K562 (cell line): ENCODE measurements around the gene TTC13. TPM values are rescaled to one million over a fixed set of nuclear protein-coding genes. Genes with fewer than 3 reads are reported as not detected.
A peak's percentile ranks its signal among the peaks of the same experiment; 100 is the strongest.

Source experiments
- ATAC-seq: fragments of 200-7000 bp; cut with Tn5 transposase; 3 replicates; pipeline ENCODE4 v1.9.1; 2020; ENCODE audit warnings: moderate library complexity
- BruUV-seq: library from RNA; stranded (reverse); fragments of 400-500 nt; replicated peaks from 2 replicates; lab custom pipeline; 2021; lab: Mats Ljungman, UMichigan
- CTCF ChIA-PET: fragments of 300-600 bp; formaldehyde crosslinking; extraction: SDS; loops from one replicate; lab custom pipeline; 2021; ENCODE audit warnings: low intra/inter-chr PET ratio; lab: Yijun Ruan, JAX
- POLR2A ChIA-PET: fragments of 300-600, 350-650 bp; sonication (Branson Sonifier 250); formaldehyde crosslinking; extraction: SDS; loops from one replicate; lab custom pipeline; 2021; ENCODE audit warnings: antibody characterized with exemption, inconsistent platforms; lab: Yijun Ruan, JAX
- DNase-seq, 4 experiments: peaks; one replicate each; pipeline versions ENCODE4 v3.0.0 to v3.0.0-alpha.2; 2011 to 2018; ENCODE audit warnings: low spot score in 3 of 4, mixed read lengths in 3 of 4; ENCODE audit errors: extremely low read depth in 1 of 4
- FAIRE-seq: peaks from 2 replicates; lab custom pipeline; 2011; peaks lifted over from hg19 to GRCh38; lab: Jason Lieb, UNC
- H2AFZ ChIP-seq: 2 replicates; pipeline ENCODE4 v1.6.0; 2011; ENCODE audit warnings: low read depth, low read length, control low read depth, inconsistent platforms
- H3K27ac ChIP-seq: fragments of 200-600 bp; 3 replicates; pipeline ENCODE4 v1.8.0; 2011; ENCODE audit warnings: low read depth, mild to moderate bottlenecking, control low read depth, inconsistent platforms, low read length, moderate library complexity, mixed read lengths; ENCODE audit errors: extremely low read depth
- H3K27me3 ChIP-seq, 2 experiments: fragments of 300-600 bp in 1 of 2; 2 replicates in 1 of 2; 3 replicates in 1 of 2; pipeline versions ENCODE4 v1.6.0 to v1.8.0; 2011; ENCODE audit warnings: inconsistent platforms in 2 of 2, low read length in 2 of 2, mild to moderate bottlenecking in 1 of 2, mixed read lengths in 1 of 2, moderate library complexity in 1 of 2; ENCODE audit not compliant: control insufficient read depth in 2 of 2, insufficient read depth in 2 of 2
- H3K36me3 ChIP-seq: fragments of 300-600 bp; 3 replicates; pipeline ENCODE4 v1.8.0; 2011; ENCODE audit warnings: mild to moderate bottlenecking, low read length, inconsistent platforms; ENCODE audit not compliant: control insufficient read depth, insufficient read depth
- H3K4me1 ChIP-seq, 2 experiments: fragments of 200-600 bp in 1 of 2; replicated peaks in 1 of 2; 2 replicates in 1 of 2; 3 replicates in 1 of 2; pipeline versions ENCODE4 v1.5.1 to v1.8.0; 2011; ENCODE audit warnings: inconsistent platforms in 2 of 2, low read length in 2 of 2, mild to moderate bottlenecking in 1 of 2, mixed read lengths in 1 of 2, moderate library complexity in 1 of 2; ENCODE audit not compliant: control insufficient read depth in 2 of 2, insufficient read depth in 2 of 2
- H3K4me2 ChIP-seq: 2 replicates; pipeline ENCODE4 v1.6.1; 2011; ENCODE audit warnings: low read length, control low read depth, inconsistent platforms, mixed read lengths; ENCODE audit not compliant: insufficient read depth
- H3K4me3 ChIP-seq: fragments of 200-600 bp; sonication (generic), shearing (Covaris generic); 2 replicates; pipeline ENCODE4 v1.5.1; 2016; ENCODE audit warnings: control low read depth, inconsistent platforms
- H3K79me2 ChIP-seq: fragments of 200-600 bp; 3 replicates; pipeline ENCODE4 v1.8.0; 2011; ENCODE audit warnings: low read length, inconsistent platforms; ENCODE audit not compliant: control insufficient read depth, insufficient read depth
- H3K9ac ChIP-seq, 2 experiments: 2 replicates each; pipeline versions ENCODE4 v1.6.0 to v1.6.1; 2011; ENCODE audit warnings: low read depth in 2 of 2, low read length in 2 of 2, control low read depth in 1 of 2, inconsistent platforms in 1 of 2, mild to moderate bottlenecking in 1 of 2, mixed read lengths in 1 of 2; ENCODE audit not compliant: insufficient read depth in 1 of 2
- H3K9me1 ChIP-seq: one replicate; pipeline ENCODE4 v1.6.0; 2011; ENCODE audit warnings: inconsistent platforms, mild to moderate bottlenecking, low read length, moderate library complexity; ENCODE audit not compliant: control insufficient read depth, insufficient read depth
- H3K9me3 ChIP-seq: replicated peaks from 2 replicates; pipeline ENCODE4 v1.5.1; 2011; ENCODE audit warnings: low read depth, low read length, inconsistent platforms; ENCODE audit not compliant: control insufficient read depth, insufficient read depth
- H4K20me1 ChIP-seq: replicated peaks from 2 replicates; pipeline ENCODE4 v1.6.1; 2011; ENCODE audit warnings: low read length, inconsistent platforms, mixed read lengths; ENCODE audit not compliant: control insufficient read depth, insufficient read depth
- NFIX ChIP-seq: fragments of 250-450 bp; sonication (Bioruptor Pico); IDR thresholded peaks from 2 replicates; pipeline ENCODE4 v1.4.0; 2020; ENCODE audit warnings: low read depth, mild to moderate bottlenecking, moderate library complexity
- PKNOX1 ChIP-seq: fragments of 450-650 bp; IDR thresholded peaks from 2 replicates; pipeline ENCODE4 v1.6.1; 2016
- POLR3A ChIP-seq: IDR thresholded peaks from 2 replicates; pipeline ENCODE4 v1.6.1; 2011; ENCODE audit warnings: borderline replicate concordance, mild to moderate bottlenecking, moderate library complexity; ENCODE audit not compliant: insufficient read length, insufficient read depth; ENCODE audit errors: extremely low read depth
- RERE ChIP-seq: sonication (generic); formaldehyde crosslinking; IDR thresholded peaks from 2 replicates; pipeline ENCODE4 v1.8.0; 2023; ENCODE audit warnings: missing genetic modification reagents, mild to moderate bottlenecking, borderline replicate concordance
- SAFB ChIP-seq: fragments of 200-400 bp; formaldehyde crosslinking; IDR thresholded peaks from 2 replicates; pipeline ENCODE4 v1.6.1; 2017; ENCODE audit warnings: low read depth, low read length, borderline replicate concordance
- YY1 ChIP-seq, 3 experiments: IDR thresholded peaks; 2 replicates each; pipeline ENCODE4 v1.6.1; 2011; ENCODE audit warnings: low read length in 2 of 3, mild to moderate bottlenecking in 2 of 3, moderate library complexity in 2 of 3, borderline replicate concordance in 1 of 3, control low read depth in 1 of 3, low read depth in 1 of 3; ENCODE audit not compliant: insufficient read depth in 3 of 3, insufficient replicate concordance in 2 of 3, control insufficient read depth in 1 of 3, insufficient read length in 1 of 3; ENCODE audit errors: extremely low read depth in 1 of 3
- WGBS: fragments of 100-300 bp; shearing (Covaris generic); methylation state at CpG from one replicate; pipeline ENCODE4 v1.1.6; 2016; ENCODE audit warnings: low coverage, mixed read lengths; ENCODE audit not compliant: insufficient coverage; ENCODE audit errors: missing lambda C conversion rate; 5-methylcytosine and 5-hydroxymethylcytosine counted together
- in situ Hi-C: fragments of 300-500 bp; cut with MboI; formaldehyde crosslinking; loops from 4 replicates; pipeline ENCODE4 v1.15.0; 2018; ENCODE audit warnings: inconsistent platforms, mixed read lengths
- intact Hi-C: fragments of 100-400 bp; cut with micrococcal nuclease; formaldehyde crosslinking; loops from 2 replicates; pipeline ENCODE4 v1.14.2; 2022
- polyA plus RNA-seq, 8 experiments: library from polyadenylated mRNA; depleted of rRNA in 4 of 8; stranded (reverse) in 5 of 8; unstranded in 3 of 8; fragments of >200 nt; fragmentation: Nextera tagmentation in 2 of 8; fragmentation: Illumina TruSeq in 1 of 8; extraction: Ambion mirVana in 2 of 8; extraction: Trizol in 1 of 8; gene quantifications; 2 replicates each; pipeline versions ENCODE4 v1.2.1 to v1.2.3, GENCODE V29; 2011 to 2014; ENCODE audit warnings: inconsistent platforms in 1 of 8, missing spikeins in 1 of 8
- total RNA-seq, 7 experiments: library from RNA; depleted of rRNA in 6 of 7; stranded (reverse); fragments of >200 nt in 6 of 7; fragmentation: Illumina TruSeq in 2 of 7; extraction: Trizol in 2 of 7; gene quantifications; 2 replicates each; pipeline versions ENCODE4 v1.2.1 to v1.2.3, GENCODE V29; 2011 to 2021; ENCODE audit warnings: low replicate concordance in 1 of 7

TTC13 gene
- total and polyA plus RNA-seq, 9 of the 15 experiments (the other 6 are each of a cell fraction or from before 2014, with no cell fraction given) = 1.7 to 13.8 (median 9.6) TPM

GRCh38 chr1:230938924-230939368, 39.7 kb downstream of the TTC13 start:
- H3K4me2 ChIP-seq = no peak overlapping the region
- TF ChIP-seq PKNOX1 (peak; percentile 71), POLR3A (no peak)
- TF ChIP-seq, all 486 proteins: peak for 1
- POLR2A ChIA-PET = interaction anchor here (1.1 to 1.5 kb wide), 3 partner anchors 10 to 34 kb away, joined by 3 to 4 read pairs (median 4); no protein-coding TSS in a partner anchor
- Histone ChIP-seq H3K9me1 (no peaks in the 10 kb centered on the region), H3K9me3 (no peaks in the 10 kb centered on the region), H3K36me3 (no peaks in the 10 kb centered on the region), H3K9ac (no peak overlapping the region), H3K4me1 (no peaks in the 10 kb centered on the region), H3K4me3 (no peak overlapping the region), H4K20me1 (no peaks in the 10 kb centered on the region), H3K27me3 (no peaks in the 10 kb centered on the region), H2AFZ (no peak overlapping the region), H3K79me2 (no peaks in the 10 kb centered on the region), H3K27ac (no peak overlapping the region)
- CTCF ChIA-PET = no interaction called here
- no peak for ATAC-seq
- BruUV-seq = no TSS peak
- FAIRE-seq = no peak
- DNase-seq = no peak
- in situ Hi-C loops = no loop called here
- intact Hi-C loops = no loop called here
- WGBS = 24% methylated on average over 2 of the region's 2 CpGs

- TF ChIP-seq NFIX (CRISPR knock-in tag) (no peak), SAFB (no peak), RERE (CRISPR knock-in tag) (no peak), YY1 (IDR thresholded peaks at IDR 0.05; ENCODE audit: borderline replicate concordance in 1 of 3, control insufficient read depth in 1 of 3, extremely low read depth in 1 of 3, insufficient read depth in 3 of 3, insufficient read length in 1 of 3, insufficient replicate concordance in 2 of 3, low read depth in 1 of 3, low read length in 2 of 3) (no peak)
- Histone ChIP-seq H3K36me3 (no peaks in the 10 kb centered on the region), H3K9ac (no peak overlapping the region), H3K4me2 (no peak overlapping the region), H3K9me1 (no peaks in the 10 kb centered on the region), H3K79me2 (no peaks in the 10 kb centered on the region), H3K27me3 (no peaks in the 10 kb centered on the region), H2AFZ (no peak overlapping the region), H3K4me1 (no peaks in the 10 kb centered on the region), H3K4me3 (no peak overlapping the region), H4K20me1 (no peaks in the 10 kb centered on the region), H3K27ac (no peak overlapping the region), H3K9me3 (no peaks in the 10 kb centered on the region)
- no peak for FAIRE-seq
- no peak for DNase-seq
- no TSS peak for BruUV-seq
- CTCF ChIA-PET = no interaction called here
- WGBS = 36% methylated on average over 2 of the region's 2 CpGs
- POLR2A ChIA-PET = interaction anchor here (0.9 to 1.1 kb wide), 2 partner anchors 8 to 15 kb away, joined by 3 to 4 read pairs; no protein-coding TSS in a partner anchor
- in situ Hi-C loops (no loop called here), intact Hi-C loops (no loop called here)
- no peak for ATAC-seq
Measured at GRCh38 chr1:230937371-230937770, 41.3 kb downstream of the TTC13 start.
